Neural cell (in vitro differentiated cells): ENCODE data around the gene L3MBTL4. TPM values are rescaled to one million over a fixed set of nuclear protein-coding genes. Genes with fewer than 3 reads are reported as not detected.

Source experiments
- H2AFZ ChIP-seq: fragments of 200-600, 300-800 bp; sonication (generic), shearing (Covaris generic); 2 replicates; pipeline ENCODE4 v1.6.0; 2014; ENCODE audit warnings: low read depth, mild to moderate bottlenecking, antibody characterized with exemption, low read length, moderate library complexity
- H3F3A ChIP-seq: fragments of 200-600 bp; shearing (Covaris generic); 2 replicates; pipeline ENCODE4 v1.6.1; 2016; ENCODE audit warnings: mild to moderate bottlenecking, moderate library complexity, mixed read lengths, antibody characterized with exemption, low read length; ENCODE audit not compliant: insufficient read depth, poor library complexity, severe bottlenecking
- H3K27ac ChIP-seq: fragments of 200-600, 300-800 bp; sonication (generic), shearing (Covaris generic); 2 replicates; pipeline ENCODE4 v1.5.1; 2014; ENCODE audit warnings: mild to moderate bottlenecking, low read length, moderate library complexity
- H3K27me3 ChIP-seq: fragments of 300-800, 200-600 bp; sonication (generic), shearing (Covaris generic); 2 replicates; pipeline ENCODE4 v1.6.0; 2014; ENCODE audit warnings: mild to moderate bottlenecking, low read depth, low read length, moderate library complexity; ENCODE audit not compliant: insufficient read depth
- H3K36me3 ChIP-seq: fragments of 300-800, 200-600 bp; sonication (generic), shearing (Covaris generic); 2 replicates; pipeline ENCODE4 v1.5.1; 2014; ENCODE audit warnings: mild to moderate bottlenecking, antibody characterized with exemption, low read length, moderate library complexity; ENCODE audit not compliant: insufficient read depth
- H3K4me2 ChIP-seq: fragments of 300-800, 200-600 bp; sonication (generic), shearing (Covaris generic); 2 replicates; pipeline ENCODE4 v1.6.0; 2014; ENCODE audit warnings: mild to moderate bottlenecking, low read length
- H3K4me3 ChIP-seq: fragments of 300-800, 200-600 bp; sonication (generic), shearing (Covaris generic); 2 replicates; pipeline ENCODE4 v1.5.1; 2014; ENCODE audit warnings: mild to moderate bottlenecking, low read length, moderate library complexity
- H3K79me2 ChIP-seq: fragments of 200-600 bp; shearing (Covaris generic); replicated peaks from 2 replicates; pipeline ENCODE4 v1.6.0; 2014; ENCODE audit warnings: mild to moderate bottlenecking, low read length, moderate library complexity; ENCODE audit not compliant: insufficient read depth
- H3K9ac ChIP-seq: fragments of 300-800, 200-600 bp; sonication (generic), shearing (Covaris generic); 2 replicates; pipeline ENCODE4 v1.6.1; 2016; ENCODE audit warnings: mild to moderate bottlenecking, low read length, mixed read lengths
- H3K9me2 ChIP-seq: fragments of 200-600 bp; shearing (Covaris generic); 2 replicates; pipeline ENCODE4 v1.6.1; 2016; ENCODE audit warnings: mild to moderate bottlenecking, low read length, mixed read lengths; ENCODE audit not compliant: insufficient read depth
- H3K9me3 ChIP-seq: fragments of 200-600, 300-800 bp; sonication (generic), shearing (Covaris generic); 2 replicates; pipeline ENCODE4 v1.6.1; 2016; ENCODE audit warnings: mild to moderate bottlenecking, mixed run types, low read length, moderate library complexity, mixed read lengths
- H4K20me1 ChIP-seq: fragments of 200-600 bp; shearing (Covaris generic); 2 replicates; pipeline ENCODE4 v1.6.1; 2016; ENCODE audit warnings: mild to moderate bottlenecking, mixed run types; ENCODE audit not compliant: insufficient read depth
- CTCF ChIP-seq: fragments of 450-650 bp; IDR thresholded peaks from 2 replicates; pipeline ENCODE4 v1.5.1; 2014; ENCODE audit warnings: antibody characterized with exemption, mild to moderate bottlenecking, moderate library complexity; ENCODE audit not compliant: poor library complexity, severe bottlenecking
- MXI1 ChIP-seq: fragments of 450-650 bp; conservative IDR thresholded peaks from 2 replicates; pipeline ENCODE4 v1.6.1; 2014; ENCODE audit warnings: antibody characterized with exemption, mild to moderate bottlenecking; ENCODE audit not compliant: poor library complexity, severe bottlenecking
- POLR2AphosphoS5 ChIP-seq: IDR thresholded peaks from 2 replicates; pipeline ENCODE4 v1.6.1; 2012
- RAD21 ChIP-seq: fragments of 450-650 bp; conservative IDR thresholded peaks from 2 replicates; pipeline ENCODE4 v1.6.1; 2014; ENCODE audit warnings: antibody characterized with exemption, mild to moderate bottlenecking, moderate library complexity
- REST ChIP-seq: IDR thresholded peaks from 2 replicates; pipeline ENCODE4 v1.6.1; 2012; ENCODE audit warnings: borderline replicate concordance
- SMC3 ChIP-seq: fragments of 450-650 bp; conservative IDR thresholded peaks from 2 replicates; pipeline ENCODE4 v1.6.1; 2014; ENCODE audit warnings: antibody characterized with exemption, mild to moderate bottlenecking, moderate library complexity; ENCODE audit not compliant: poor library complexity
- TAF1 ChIP-seq: IDR thresholded peaks from 2 replicates; pipeline ENCODE4 v1.6.1; 2012; ENCODE audit warnings: low read depth
- polyA plus RNA-seq: library from polyadenylated mRNA; depleted of rRNA; stranded (reverse); fragments of >200 nt; gene quantifications from 2 replicates; pipeline ENCODE4 v1.2.3, GENCODE V29; 2014

The L3MBTL4 gene
- polyA plus RNA-seq, 1 donor from 2014 or later: 0.90 TPM

GRCh38 chr18:6405237-6406074 is 9.3 kb downstream of the L3MBTL4 start:
- Histone ChIP-seq H3K9ac (no peak overlapping the region), H2AFZ (no peak overlapping the region), H3K4me2 (no peak overlapping the region), H3K27me3 (no peaks in the 10 kb centered on the region), H3K36me3 (no peaks in the 10 kb centered on the region), H3K4me3 (no peak overlapping the region), H4K20me1 (no peaks in the 10 kb centered on the region), H3F3A (no peaks in the 10 kb centered on the region), H3K79me2 (no peaks in the 10 kb centered on the region), H3K9me3 (no peaks in the 10 kb centered on the region), H3K27ac (no peak overlapping the region), H3K9me2 (no peaks in the 10 kb centered on the region)
- no peak for TF ChIP-seq TAF1
- no peak for TF ChIP-seq REST
- no peak for TF ChIP-seq MXI1

GRCh38 chr18:6404834-6405233 is 9.9 kb downstream of the L3MBTL4 start:
- no peak overlapping the region for H3K27ac ChIP-seq
- no peaks in the 10 kb centered on the region for H3F3A ChIP-seq
- no peaks in the 10 kb centered on the region for H3K9me3 ChIP-seq
- H2AFZ ChIP-seq: no peak overlapping the region
- H3K4me2 ChIP-seq: no peak overlapping the region
- no peak overlapping the region for H3K4me3 ChIP-seq
- H3K9ac ChIP-seq: no peak overlapping the region
- H4K20me1 ChIP-seq: no peaks in the 10 kb centered on the region
- no peaks in the 10 kb centered on the region for H3K36me3 ChIP-seq
- no peaks in the 10 kb centered on the region for H3K27me3 ChIP-seq
- TF ChIP-seq REST (no peak), SMC3 (no peak), MXI1 (no peak), TAF1 (no peak), CTCF (no peak), RAD21 (no peak), POLR2AphosphoS5 (no peak)
- no peaks in the 10 kb centered on the region for H3K79me2 ChIP-seq
- no peaks in the 10 kb centered on the region for H3K9me2 ChIP-seq
